ENCODE results near the gene PIF1.
A peak's percentile ranks its signal among the peaks of the same experiment; 100 is the strongest.

Gene PIF1

DNA sequence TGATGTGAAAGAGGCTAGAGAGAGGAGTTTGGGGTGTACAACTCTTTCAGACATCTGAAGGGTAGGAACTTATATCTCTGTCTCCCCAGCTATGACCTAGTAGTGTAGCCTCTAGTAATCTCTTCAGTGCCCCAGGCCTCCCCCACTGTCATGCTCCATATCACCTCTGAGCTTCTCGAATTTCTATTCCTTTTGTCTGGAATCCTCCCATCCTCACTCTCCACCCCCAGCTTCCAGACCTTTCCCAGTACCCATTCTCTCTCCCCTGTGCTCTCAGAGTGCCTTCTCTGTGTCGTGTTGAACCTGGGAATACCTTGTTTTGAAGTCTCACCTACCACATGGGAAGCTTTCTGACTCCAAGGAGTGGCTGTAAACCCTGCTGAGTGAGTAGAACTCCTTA, 46.4 kb downstream of the PIF1 start:
- no peak for TF ChIP-seq ZNF274 (IDR thresholded peaks at IDR 0.05; ENCODE audit: low read depth, low read length)
- no peak for TF ChIP-seq SUZ12 (IDR thresholded peaks at IDR 0.05; ENCODE audit: extremely low read depth, insufficient read depth, insufficient read length)
- no peak for TF ChIP-seq YY1 (IDR thresholded peaks at IDR 0.05; ENCODE audit: insufficient read depth, insufficient read length)
- peak overlapping the region; percentile 29 for H3K9ac ChIP-seq (ENCODE audit: insufficient read length, low read depth)

GRCh38 chr15:64776402-64776786, 49.1 kb downstream of the PIF1 start:
- H3K27me3 ChIP-seq (ENCODE audit: insufficient read depth, insufficient read length) = no peaks in the 10 kb centered on the region
- peaks cover 16% of the 10 kb centered on the region for H3K4me1 ChIP-seq (ENCODE audit: insufficient read depth, insufficient read length)
- H3K9me3 ChIP-seq (ENCODE audit: insufficient read depth, low read length) = no peaks in the 10 kb centered on the region
- TF ChIP-seq SUZ12 (IDR thresholded peaks at IDR 0.05; ENCODE audit: extremely low read depth, insufficient read depth, insufficient read length) = no peak
- TF ChIP-seq YY1 (IDR thresholded peaks at IDR 0.05; ENCODE audit: insufficient read depth, insufficient read length) = no peak
- peak overlapping the region; percentile 81 for H3K9ac ChIP-seq (ENCODE audit: insufficient read length, low read depth)
- peak overlapping the region; percentile 55 for H3K4me3 ChIP-seq (ENCODE audit: insufficient read length, low read depth)
- no peak for DNase-seq (ENCODE audit: low read depth, low spot score)
- H3K36me3 ChIP-seq (ENCODE audit: insufficient read depth, insufficient read length, low read length) = peaks cover 12% of the 10 kb centered on the region

More for the DNA sequence above, 46.4 kb downstream of the PIF1 start:
- Histone ChIP-seq H3K4me3 (ENCODE audit: insufficient read length, low read depth) (no peak overlapping the region), H3K36me3 (ENCODE audit: insufficient read depth, insufficient read length, low read length) (no peaks in the 10 kb centered on the region), H3K4me1 (ENCODE audit: insufficient read depth, insufficient read length) (peaks cover 11% of the 10 kb centered on the region), H3K27me3 (ENCODE audit: insufficient read depth, insufficient read length) (no peaks in the 10 kb centered on the region), H3K9me3 (ENCODE audit: insufficient read depth, low read length) (no peaks in the 10 kb centered on the region)
- no peak for DNase-seq (ENCODE audit: low read depth, low spot score)

- Histone ChIP-seq H3K36me3 (ENCODE audit: insufficient read depth, insufficient read length, low read length) (peaks cover 12% of the 10 kb centered on the region), H3K27me3 (ENCODE audit: insufficient read depth, insufficient read length) (no peaks in the 10 kb centered on the region), H3K9me3 (ENCODE audit: insufficient read depth, low read length) (no peaks in the 10 kb centered on the region), H3K4me3 (ENCODE audit: insufficient read length, low read depth) (peak within 1 kb of the TSS; percentile 80), H3K9ac (ENCODE audit: insufficient read length, low read depth) (peak within 1 kb of the TSS; percentile 91), H3K4me1 (ENCODE audit: insufficient read depth, insufficient read length) (peaks cover 16% of the 10 kb centered on the region)
- DNase-seq (ENCODE audit: low read depth, low spot score) = no peak
- no peak for TF ChIP-seq SUZ12 (IDR thresholded peaks at IDR 0.05; ENCODE audit: extremely low read depth, insufficient read depth, insufficient read length)
- no peak for TF ChIP-seq ZNF274 (IDR thresholded peaks at IDR 0.05; ENCODE audit: low read depth, low read length)
- TF ChIP-seq YY1 (IDR thresholded peaks at IDR 0.05; ENCODE audit: insufficient read depth, insufficient read length) = no peak
Observed at GRCh38 chr15:64775551-64776401, 49.7 kb downstream of the PIF1 start, which contains the start of gene RBPMS2. RBPMS2 (minus strand) TSS chr15:64775589; CDS start chr15:64775319, 270 bp downstream.

GRCh38 chr15:64774629-64775493, 50.6 kb downstream of the PIF1 start:
- no peak for DNase-seq (ENCODE audit: low read depth, low spot score)
- Histone ChIP-seq H3K36me3 (ENCODE audit: insufficient read depth, insufficient read length, low read length) (peaks cover 12% of the 10 kb centered on the region), H3K4me3 (ENCODE audit: insufficient read length, low read depth) (peak overlapping the region; percentile 80), H3K27me3 (ENCODE audit: insufficient read depth, insufficient read length) (no peaks in the 10 kb centered on the region), H3K4me1 (ENCODE audit: insufficient read depth, insufficient read length) (peaks cover 19% of the 10 kb centered on the region), H3K9ac (ENCODE audit: insufficient read length, low read depth) (peak overlapping the region; percentile 91), H3K9me3 (ENCODE audit: insufficient read depth, low read length) (no peaks in the 10 kb centered on the region)
- TF ChIP-seq SUZ12 (IDR thresholded peaks at IDR 0.05; ENCODE audit: extremely low read depth, insufficient read depth, insufficient read length) (no peak), ZNF274 (IDR thresholded peaks at IDR 0.05; ENCODE audit: low read depth, low read length) (no peak), YY1 (IDR thresholded peaks at IDR 0.05; ENCODE audit: insufficient read depth, insufficient read length) (no peak)

DNA sequence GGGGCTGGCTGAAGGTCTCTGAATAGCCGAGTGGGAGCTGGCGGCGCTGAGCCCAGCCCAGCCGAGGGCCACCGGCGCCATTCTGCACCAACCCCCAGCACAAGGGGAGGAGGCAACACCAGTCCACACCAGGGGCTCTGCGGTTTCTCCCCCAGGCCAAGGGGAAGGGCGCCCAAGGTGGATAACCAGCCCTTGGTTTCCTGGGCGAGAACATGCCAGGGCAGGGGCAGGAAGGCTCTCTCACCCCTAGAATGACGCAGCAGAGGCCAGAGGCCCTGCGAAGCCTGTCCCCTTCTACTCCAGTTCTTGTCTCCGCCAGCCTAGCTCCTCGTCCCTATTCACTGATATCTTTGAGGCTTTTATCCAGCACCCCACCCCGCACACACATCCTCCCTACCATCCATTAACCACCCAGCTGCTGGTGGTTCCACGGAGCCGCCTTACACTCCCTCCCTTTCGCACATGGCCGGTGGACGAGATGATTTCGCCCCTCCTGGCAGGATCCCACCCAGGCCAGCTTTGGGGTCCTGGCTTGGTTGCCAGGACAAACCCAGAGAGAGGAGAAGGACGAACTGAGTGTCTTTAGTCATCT, 51.3 kb downstream of the PIF1 start:
- no peak for TF ChIP-seq YY1 (IDR thresholded peaks at IDR 0.05; ENCODE audit: insufficient read depth, insufficient read length)
- TF ChIP-seq SUZ12 (IDR thresholded peaks at IDR 0.05; ENCODE audit: extremely low read depth, insufficient read depth, insufficient read length) = no peak
- no peak for TF ChIP-seq ZNF274 (IDR thresholded peaks at IDR 0.05; ENCODE audit: low read depth, low read length)
- Histone ChIP-seq H3K36me3 (ENCODE audit: insufficient read depth, insufficient read length, low read length) (peaks cover 12% of the 10 kb centered on the region), H3K9ac (ENCODE audit: insufficient read length, low read depth) (peak overlapping the region; percentile 91), H3K27me3 (ENCODE audit: insufficient read depth, insufficient read length) (no peaks in the 10 kb centered on the region), H3K4me3 (ENCODE audit: insufficient read length, low read depth) (peak overlapping the region; percentile 80), H3K9me3 (ENCODE audit: insufficient read depth, low read length) (no peaks in the 10 kb centered on the region), H3K4me1 (ENCODE audit: insufficient read depth, insufficient read length) (peaks cover 19% of the 10 kb centered on the region)
- no peak for DNase-seq (ENCODE audit: low read depth, low spot score)

DNA sequence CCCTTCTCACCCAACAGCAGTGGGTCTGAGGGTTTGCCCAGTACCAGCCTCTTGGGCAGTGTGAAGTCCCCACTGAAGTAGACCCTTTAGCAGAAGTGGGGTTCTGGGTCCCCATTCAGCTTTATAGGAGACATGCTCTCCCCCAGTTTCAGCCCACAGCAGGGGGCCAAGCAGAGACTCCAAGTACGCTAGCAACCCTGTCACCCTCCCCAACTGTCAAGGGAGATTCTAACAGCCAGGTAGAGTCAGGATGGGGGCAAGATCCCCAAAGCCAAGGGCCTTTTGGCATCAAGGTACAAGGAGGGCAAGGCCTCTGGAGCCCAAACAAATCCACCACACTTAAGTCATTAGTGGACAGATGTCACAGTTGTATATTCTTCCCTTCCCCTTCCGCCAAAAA, 51.8 kb downstream of the PIF1 start:
- no peaks in the 10 kb centered on the region for H3K27me3 ChIP-seq (ENCODE audit: insufficient read depth, insufficient read length)
- TF ChIP-seq ZNF274 (IDR thresholded peaks at IDR 0.05; ENCODE audit: low read depth, low read length) (no peak), YY1 (IDR thresholded peaks at IDR 0.05; ENCODE audit: insufficient read depth, insufficient read length) (no peak), SUZ12 (IDR thresholded peaks at IDR 0.05; ENCODE audit: extremely low read depth, insufficient read depth, insufficient read length) (no peak)
- peaks cover 19% of the 10 kb centered on the region for H3K4me1 ChIP-seq (ENCODE audit: insufficient read depth, insufficient read length)
- peak overlapping the region; percentile 91 for H3K9ac ChIP-seq (ENCODE audit: insufficient read length, low read depth)
- peaks cover 12% of the 10 kb centered on the region for H3K36me3 ChIP-seq (ENCODE audit: insufficient read depth, insufficient read length, low read length)
- no peaks in the 10 kb centered on the region for H3K9me3 ChIP-seq (ENCODE audit: insufficient read depth, low read length)
- H3K4me3 ChIP-seq (ENCODE audit: insufficient read length, low read depth) = peak overlapping the region; percentile 80
- DNase-seq (ENCODE audit: low read depth, low spot score) = no peak

Measured in NT2/D1 (cell line).